ENCODE measurements around the gene UNCX.

UNCX gene

DNA sequence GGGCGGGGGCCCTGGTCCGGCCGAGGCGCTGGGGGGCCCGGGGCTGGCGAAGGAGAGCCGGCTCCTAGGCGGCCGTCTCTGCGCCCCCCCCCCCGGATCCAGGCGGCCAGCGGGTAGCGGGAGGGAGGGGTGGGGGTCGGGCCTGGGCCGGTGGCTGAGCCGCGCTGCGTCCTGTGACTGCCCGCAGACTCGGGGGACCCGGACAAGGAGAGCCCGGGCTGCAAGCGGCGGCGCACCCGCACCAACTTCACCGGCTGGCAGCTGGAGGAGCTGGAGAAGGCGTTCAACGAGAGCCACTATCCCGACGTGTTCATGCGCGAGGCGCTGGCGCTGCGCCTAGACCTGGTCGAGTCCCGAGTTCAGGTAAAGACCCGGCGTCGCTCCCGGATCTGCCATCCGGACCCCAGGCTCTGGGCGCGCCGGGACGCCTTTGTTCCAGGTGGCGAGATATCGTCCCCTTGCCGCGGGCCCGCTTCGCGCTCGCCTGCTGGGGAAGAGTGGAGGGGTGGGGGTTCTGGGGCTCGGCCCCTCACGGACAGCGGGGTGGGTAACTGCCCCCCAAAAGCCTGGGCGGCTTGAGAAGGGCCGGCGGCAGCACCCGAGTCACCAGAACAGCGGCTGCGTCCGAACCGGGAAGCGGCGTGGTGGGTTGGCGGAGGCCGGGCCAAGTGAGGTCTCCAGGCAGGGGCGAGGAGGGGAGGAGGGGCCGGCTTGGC, 819 bp downstream of the UNCX start:
- Mint-ChIP-seq H3K4me1 (peaks cover 13% of the 10 kb centered on the region), H3K9me3 (no peaks in the 10 kb centered on the region), H3K36me3 (peaks cover 3% of the 10 kb centered on the region), H3K27me3 (peaks cover 83% of the 10 kb centered on the region), H3K4me3 (no peak overlapping the region), H3K27ac (peak overlapping the region; percentile 42)
- no peak for DNase-seq
- CTCF ChIA-PET, result no interaction called here

GRCh38 chr7:1234049-1234880, 1.6 kb downstream of the UNCX start:
- Mint-ChIP-seq H3K27ac (peak overlapping the region; percentile 87), H3K36me3 (peaks cover 4% of the 10 kb centered on the region), H3K27me3 (peaks cover 84% of the 10 kb centered on the region), H3K4me1 (peaks cover 13% of the 10 kb centered on the region), H3K4me3 (peak overlapping the region; percentile 24), H3K9me3 (no peaks in the 10 kb centered on the region)
- DNase-seq, result no peak
- CTCF ChIA-PET, result no interaction called here

GRCh38 chr7:1234881-1235500, 2.3 kb downstream of the UNCX start:
- Mint-ChIP-seq H3K27me3 (peaks cover 89% of the 10 kb centered on the region), H3K27ac (peak overlapping the region; percentile 87), H3K9me3 (no peaks in the 10 kb centered on the region), H3K36me3 (peaks cover 4% of the 10 kb centered on the region), H3K4me1 (peaks cover 13% of the 10 kb centered on the region), H3K4me3 (no peak overlapping the region)
- no peak for DNase-seq
- CTCF ChIA-PET, result interaction anchor here (0.8 kb wide), 1 partner anchor 9 kb away, joined by 3 read pairs; no protein-coding TSS in a partner anchor

DNA sequence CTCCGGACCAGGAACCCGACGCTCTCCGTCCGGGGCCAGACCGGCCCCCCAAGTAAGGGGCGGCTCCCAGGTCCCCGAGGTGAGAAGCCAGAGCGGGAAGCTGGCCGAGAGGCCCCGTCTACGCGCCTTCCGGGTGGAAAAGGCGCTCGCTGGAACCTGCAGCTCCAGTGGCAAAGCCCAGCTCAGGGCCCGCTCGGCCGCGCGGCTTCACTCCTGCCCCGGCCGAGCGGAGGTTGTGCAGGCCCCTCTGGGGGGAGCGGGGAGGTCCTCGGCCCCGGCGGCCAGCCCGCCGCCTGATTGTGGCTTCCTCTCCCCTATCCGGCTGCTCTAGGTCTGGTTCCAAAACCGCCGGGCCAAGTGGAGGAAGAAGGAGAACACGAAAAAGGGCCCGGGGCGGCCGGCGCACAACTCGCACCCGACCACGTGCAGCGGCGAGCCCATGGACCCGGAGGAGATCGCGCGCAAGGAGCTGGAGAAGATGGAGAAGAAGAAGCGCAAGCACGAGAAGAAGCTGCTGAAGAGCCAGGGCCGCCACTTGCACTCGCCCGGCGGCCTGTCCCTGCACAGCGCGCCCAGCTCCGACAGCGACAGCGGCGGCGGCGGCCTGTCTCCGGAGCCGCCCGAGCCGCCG, 2.9 kb downstream of the UNCX start:
- DNase-seq, result no peak
- H3K9me3 Mint-ChIP-seq, result no peaks in the 10 kb centered on the region
- peak overlapping the region; percentile 92 for H3K27ac Mint-ChIP-seq
- CTCF ChIA-PET, result interaction anchor here (0.8 kb wide), 1 partner anchor 9 kb away, joined by 3 read pairs; no protein-coding TSS in a partner anchor
- H3K27me3 Mint-ChIP-seq, result peaks cover 89% of the 10 kb centered on the region
- H3K36me3 Mint-ChIP-seq, result peaks cover 4% of the 10 kb centered on the region
- peaks cover 13% of the 10 kb centered on the region for H3K4me1 Mint-ChIP-seq
- peak overlapping the region; percentile 44 for H3K4me3 Mint-ChIP-seq

GRCh38 chr7:1236132-1236661, 3.5 kb downstream of the UNCX start:
- Mint-ChIP-seq H3K4me3 (no peak overlapping the region), H3K36me3 (peaks cover 4% of the 10 kb centered on the region), H3K27me3 (peaks cover 89% of the 10 kb centered on the region), H3K4me1 (peaks cover 13% of the 10 kb centered on the region), H3K9me3 (no peaks in the 10 kb centered on the region), H3K27ac (no peak overlapping the region)
- no peak for DNase-seq
- CTCF ChIA-PET, result interaction anchor here (0.8 kb wide), 1 partner anchor 10 kb away, joined by 3 read pairs; no protein-coding TSS in a partner anchor

GRCh38 chr7:1236831-1237701, 4.4 kb downstream of the UNCX start:
- peaks cover 3% of the 10 kb centered on the region for H3K36me3 Mint-ChIP-seq
- H3K27ac Mint-ChIP-seq, result peak overlapping the region; percentile 81
- peaks cover 12% of the 10 kb centered on the region for H3K4me1 Mint-ChIP-seq
- H3K4me3 Mint-ChIP-seq, result no peak overlapping the region
- H3K27me3 Mint-ChIP-seq, result peaks cover 86% of the 10 kb centered on the region
- DNase-seq, result no peak
- H3K9me3 Mint-ChIP-seq, result no peaks in the 10 kb centered on the region
- CTCF ChIA-PET, result no interaction called here

DNA sequence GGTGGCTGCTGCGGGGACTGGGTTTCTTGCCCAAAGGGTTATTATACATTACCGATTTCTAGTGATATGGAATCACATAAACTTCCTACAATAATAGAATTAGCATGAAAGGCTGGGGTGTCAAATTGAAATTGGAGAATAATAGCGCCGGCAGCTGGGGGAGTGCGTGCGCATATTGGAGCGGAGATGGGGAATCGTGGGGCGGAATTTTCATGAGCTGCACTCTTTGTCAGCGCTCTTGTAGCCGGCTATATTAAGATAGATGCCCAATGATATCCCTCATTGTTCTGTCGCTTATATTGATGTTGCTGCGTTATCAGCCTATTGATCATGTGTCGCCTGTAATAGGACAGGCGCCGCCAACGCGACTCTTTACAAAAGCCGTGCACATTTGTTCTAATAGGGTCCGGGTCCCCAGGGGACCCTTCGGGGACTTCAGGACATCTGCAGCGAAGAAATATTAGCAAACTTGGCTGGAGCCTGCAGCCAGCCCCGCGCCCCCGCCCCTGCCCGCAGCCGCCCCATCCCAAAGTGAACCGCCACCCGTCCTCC, 5.1 kb downstream of the UNCX start:
- peak overlapping the region; percentile 80 for H3K27ac Mint-ChIP-seq
- peak overlapping the region; percentile 52 for H3K4me3 Mint-ChIP-seq
- DNase-seq, result no peak
- H3K36me3 Mint-ChIP-seq, result peaks cover 1% of the 10 kb centered on the region
- peaks cover 82% of the 10 kb centered on the region for H3K27me3 Mint-ChIP-seq
- H3K9me3 Mint-ChIP-seq, result no peaks in the 10 kb centered on the region
- H3K4me1 Mint-ChIP-seq, result peaks cover 10% of the 10 kb centered on the region
- CTCF ChIA-PET, result interaction anchor here (1.3 kb wide), 1 partner anchor 10 kb away, joined by 3 read pairs; no protein-coding TSS in a partner anchor

DNA sequence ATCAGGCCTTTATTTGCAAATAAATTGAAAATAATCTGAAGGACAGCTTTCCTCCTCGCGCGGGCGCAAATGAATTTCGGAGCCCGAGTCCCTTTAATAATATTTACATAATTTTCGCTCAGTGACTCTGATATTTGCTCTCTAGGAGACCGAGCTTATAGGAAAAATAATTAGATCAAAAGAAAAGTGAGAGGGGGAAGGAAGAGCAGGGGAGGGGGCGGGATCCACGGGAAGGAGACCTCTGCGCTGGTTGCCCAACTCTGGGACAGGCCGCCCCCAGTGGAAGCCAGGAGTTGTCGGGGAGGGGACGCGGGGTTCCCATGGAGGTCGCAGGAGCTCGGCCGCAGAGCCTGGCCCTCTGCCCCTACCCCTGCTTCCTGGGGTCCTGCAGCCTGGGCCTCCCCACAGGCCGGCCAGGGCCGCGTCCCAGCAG, 5.8 kb downstream of the UNCX start:
- no peak for DNase-seq
- CTCF ChIA-PET, result interaction anchor here (1.3 kb wide), 1 partner anchor 10 kb away, joined by 3 read pairs; no protein-coding TSS in a partner anchor
- Mint-ChIP-seq H3K9me3 (no peaks in the 10 kb centered on the region), H3K36me3 (peaks cover 1% of the 10 kb centered on the region), H3K27ac (peak overlapping the region; percentile 49), H3K4me1 (peaks cover 10% of the 10 kb centered on the region), H3K4me3 (no peak overlapping the region), H3K27me3 (peaks cover 86% of the 10 kb centered on the region)

DNA sequence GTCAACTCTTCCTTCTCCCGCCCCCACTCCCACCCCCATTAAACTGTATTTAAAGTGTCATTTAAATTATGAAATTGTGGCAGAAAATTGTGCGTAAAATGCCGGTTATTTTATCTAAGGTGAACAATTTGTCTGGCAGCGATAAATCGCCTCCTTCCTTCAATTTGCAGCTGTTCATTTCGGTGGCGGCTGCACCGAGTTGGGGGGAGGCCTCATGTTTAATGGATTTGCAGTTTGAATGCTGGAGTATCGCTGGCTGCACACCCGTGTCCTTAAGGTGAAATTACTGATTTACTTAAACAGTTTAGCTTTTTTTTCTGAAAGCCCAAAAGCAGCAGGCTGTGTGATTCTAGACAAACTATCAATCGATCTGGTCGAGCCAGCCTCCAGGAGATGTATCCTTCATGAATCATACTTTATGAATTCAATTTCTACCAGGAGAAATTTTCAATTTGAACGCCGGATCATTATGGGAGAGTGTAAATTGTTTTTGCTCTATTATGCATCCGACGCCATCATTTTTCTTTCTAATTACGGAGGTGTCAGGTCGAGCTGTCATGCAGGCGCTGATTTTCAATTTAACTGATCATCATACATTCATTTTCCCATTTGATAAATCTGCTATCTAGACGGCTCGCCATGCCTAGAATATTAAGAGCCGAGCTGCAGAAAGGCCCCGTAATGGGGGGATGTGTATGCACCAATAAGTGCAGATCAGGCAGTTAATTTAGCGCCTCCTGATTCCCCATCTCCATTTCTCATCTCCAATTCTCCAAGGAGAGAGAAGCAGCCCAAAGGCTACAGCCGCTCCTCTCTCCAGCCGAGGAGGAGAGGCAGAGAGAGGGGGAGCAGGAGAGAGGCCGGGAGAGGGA, 6.5 kb downstream of the UNCX start:
- Mint-ChIP-seq H3K27me3 (peaks cover 86% of the 10 kb centered on the region), H3K27ac (peak overlapping the region; percentile 65), H3K9me3 (no peaks in the 10 kb centered on the region), H3K4me3 (no peak overlapping the region), H3K36me3 (peaks cover 1% of the 10 kb centered on the region), H3K4me1 (peaks cover 10% of the 10 kb centered on the region)
- CTCF ChIA-PET, result interaction anchor here (0.7 to 1.6 kb wide), 3 partner anchors 11 to 174 kb away, joined by 3 read pairs; no protein-coding TSS in a partner anchor
- DNase-seq, result no peak

DNA sequence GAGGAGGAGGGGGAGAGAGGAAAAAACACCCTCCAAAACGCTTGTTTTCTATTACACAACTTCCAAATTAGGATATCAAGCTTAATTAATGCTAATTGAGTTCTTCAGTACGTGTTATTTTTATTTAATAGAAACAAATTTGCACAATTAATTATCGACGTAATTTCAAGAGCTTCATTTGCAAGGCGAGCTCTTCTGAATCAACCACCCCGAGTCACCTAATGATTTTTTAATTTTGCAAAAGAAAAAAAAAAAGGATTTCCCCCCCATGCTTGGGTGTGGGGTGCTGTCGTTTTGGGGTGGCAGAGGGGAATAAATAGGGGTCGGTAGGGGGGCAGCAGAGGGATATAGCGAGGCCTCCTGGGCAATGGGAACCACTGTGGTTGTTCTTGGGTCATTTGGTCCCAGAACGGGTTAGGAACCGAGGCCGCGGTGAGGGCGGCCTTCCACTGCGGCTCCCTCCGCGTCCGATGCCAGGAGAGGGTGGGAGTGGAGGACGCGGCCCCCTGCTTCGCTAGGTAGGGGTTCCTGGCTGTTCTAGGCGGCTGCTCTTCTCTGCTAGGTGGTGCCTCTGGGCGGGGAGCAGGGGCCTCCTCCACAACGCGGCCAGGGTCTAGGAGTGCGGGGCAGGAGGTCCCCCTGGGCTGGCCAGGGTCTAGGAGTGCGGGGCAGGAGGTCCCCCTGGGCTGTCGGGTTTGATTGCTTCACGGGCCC, 7.3 kb downstream of the UNCX start:
- no peak for DNase-seq
- Mint-ChIP-seq H3K4me1 (peaks cover 3% of the 10 kb centered on the region), H3K27me3 (peaks cover 86% of the 10 kb centered on the region), H3K36me3 (peaks cover 1% of the 10 kb centered on the region), H3K27ac (peak overlapping the region; percentile 49), H3K4me3 (no peak overlapping the region), H3K9me3 (no peaks in the 10 kb centered on the region)
- CTCF ChIA-PET, result interaction anchor here (0.7 to 1.6 kb wide), 3 partner anchors 47 to 193 kb away, joined by 3 to 5 read pairs (median 3); no protein-coding TSS in a partner anchor

- H3K27me3 Mint-ChIP-seq, result peaks cover 86% of the 10 kb centered on the region
- peaks cover 2% of the 10 kb centered on the region for H3K4me1 Mint-ChIP-seq
- DNase-seq, result no peak
- peaks cover 1% of the 10 kb centered on the region for H3K36me3 Mint-ChIP-seq
- peak overlapping the region; percentile 51 for H3K4me3 Mint-ChIP-seq
- H3K27ac Mint-ChIP-seq, result peak overlapping the region; percentile 76
- no peaks in the 10 kb centered on the region for H3K9me3 Mint-ChIP-seq
- CTCF ChIA-PET, result interaction anchor here (1.2 kb wide), 1 partner anchor 192 kb away, joined by 5 read pairs; no protein-coding TSS in a partner anchor
Measured at GRCh38 chr7:1240517-1241257, 8.0 kb downstream of the UNCX start.
